Omental fat pad (tissue), 4 donors: Measurements from ENCODE around the gene BTBD6. TPM values are rescaled to one million over a fixed set of nuclear protein-coding genes. Genes with fewer than 3 reads are reported as not detected.
"Not testable (repeated sequence)": the region's sequence is repeated elsewhere in the genome, so short reads cannot be mapped to it uniquely, and the experiment has no call there.

Experiments used
- ATAC-seq: fragments of 150-250 bp; one replicate; pipeline ENCODE4 v1.9.1; 2016; ENCODE audit warnings: mild to moderate bottlenecking, moderate library complexity; ENCODE audit not compliant: low FRiP score
- DNase-seq: peaks from one replicate; pipeline ENCODE4 v3.0.0-alpha.2; 2019; ENCODE audit warnings: low spot score
- CTCF ChIP-seq, 3 donors: fragments of 450-650 bp; IDR thresholded peaks; one replicate each; pipeline ENCODE4 v1.5.1; 2016 to 2017; ENCODE audit warnings: antibody characterized with exemption in 3 of 3, mild to moderate bottlenecking in 3 of 3, moderate library complexity in 2 of 3
- total RNA-seq, 4 donors: library from RNA; depleted of rRNA; stranded (reverse); fragments of >200 nt; gene quantifications; one replicate each; pipeline ENCODE4 v1.1.0, GENCODE V29; 2016

The BTBD6 gene
- total RNA-seq, 4 donors from 2014 or later: 63.9 to 95.4 (median 67.9) TPM

- ATAC-seq (no peak), DNase-seq (no peak)
Measured at GRCh38 chr14:105283028-105283427, 34.7 kb downstream of the BTBD6 start.

GRCh38 chr14:105283899-105284298 lies 35.6 kb downstream of the BTBD6 start:
- no peak for TF ChIP-seq CTCF (IDR thresholded peaks at IDR 0.05)
- DNase-seq (no peak), ATAC-seq (no peak)

More at GRCh38 chr14:105283028-105283427, 34.7 kb downstream of the BTBD6 start:
- no peak for TF ChIP-seq CTCF (IDR thresholded peaks at IDR 0.05)

GRCh38 chr14:105285174-105285573 lies 36.8 kb downstream of the BTBD6 start:
- ATAC-seq: no peak
- no peak for TF ChIP-seq CTCF (IDR thresholded peaks at IDR 0.05)
- no peak for DNase-seq

- ATAC-seq: no peak
- TF ChIP-seq CTCF (IDR thresholded peaks at IDR 0.05): no peak
- no peak for DNase-seq
Measured at GRCh38 chr14:105286759-105287144, 38.4 kb downstream of the BTBD6 start.

- ATAC-seq (no peak), DNase-seq (no peak)
- TF ChIP-seq CTCF (IDR thresholded peaks at IDR 0.05): no peak
Measured at GRCh38 chr14:105287249-105288102, 39.1 kb downstream of the BTBD6 start.

- not testable (repeated sequence) for DNase-seq, ATAC-seq
Measured at GRCh38 chr14:105288936-105289335, 40.6 kb downstream of the BTBD6 start.

- ATAC-seq (no peak), DNase-seq (no peak)
- TF ChIP-seq CTCF (IDR thresholded peaks at IDR 0.05): no peak
Measured at GRCh38 chr14:105290621-105291346, 42.5 kb downstream of the BTBD6 start.
